Sigmoid colon (tissue), 7 donors: ENCODE data around the gene C16orf96. TPM values are rescaled to one million over a fixed set of nuclear protein-coding genes. Genes with fewer than 3 reads are reported as not detected.

Experiments
- DNase-seq: peaks from one replicate; pipeline ENCODE4 v3.0.0-alpha.2; 2019
- H3K27ac ChIP-seq, 4 donors: fragments of 200-600 bp; sonication (generic); one replicate each; pipeline ENCODE4 v1.5.1; 2016 to 2019; ENCODE audit warnings: mild to moderate bottlenecking in 1 of 4
- H3K27me3 ChIP-seq, 3 donors: fragments of 200-600 bp; sonication (generic); one replicate each; pipeline ENCODE4 v1.5.1; 2019; ENCODE audit warnings: mild to moderate bottlenecking in 1 of 3
- H3K36me3 ChIP-seq, 4 donors: fragments of 200-600 bp; sonication (generic); one replicate each; pipeline ENCODE4 v1.5.1; 2016 to 2019
- H3K4me1 ChIP-seq, 4 donors: fragments of 200-600 bp; sonication (generic); one replicate each; pipeline ENCODE4 v1.5.1; 2017 to 2019
- H3K4me3 ChIP-seq, 4 donors: fragments of 200-600 bp; sonication (generic); one replicate each; pipeline ENCODE4 v1.5.1; 2017 to 2019; ENCODE audit warnings: mild to moderate bottlenecking in 2 of 4, moderate library complexity in 1 of 4
- H3K9me3 ChIP-seq, 4 donors: fragments of 200-600 bp in 3 of 4; sonication (generic) in 3 of 4; one replicate each; pipeline versions ENCODE4 v1.5.1 to v1.6.1; 2013 to 2019
- EP300 ChIP-seq, 4 donors: sonication (generic); formaldehyde crosslinking; IDR thresholded peaks; one replicate each; pipeline ENCODE4 v1.6.1; 2017; ENCODE audit warnings: antibody characterized with exemption in 4 of 4
- POLR2A ChIP-seq, 2 donors: fragments of 450-650 bp; IDR thresholded peaks; one replicate each; pipeline ENCODE4 v1.6.1; 2016; ENCODE audit warnings: antibody characterized with exemption in 2 of 2, mild to moderate bottlenecking in 2 of 2, moderate library complexity in 2 of 2
- POLR2AphosphoS5 ChIP-seq, 4 donors: sonication (generic); formaldehyde crosslinking; IDR thresholded peaks; one replicate each; pipeline ENCODE4 v1.6.1; 2017; ENCODE audit warnings: antibody characterized with exemption in 4 of 4
- WGBS, 2 donors: extraction: QIAGEN DNeasy Blood & Tissue Kit; methylation state at CpG; one replicate each; pipeline ENCODE4 v1.1.7; 2013; 5-methylcytosine and 5-hydroxymethylcytosine counted together
- intact Hi-C: fragments of 100-400 bp; cut with DNase I; formaldehyde crosslinking; loops from one replicate; pipeline ENCODE4 v1.15.1; 2023
- polyA plus RNA-seq, 3 donors: library from polyadenylated mRNA; stranded (reverse); fragments of 200-250 nt; gene quantifications; one replicate each; pipeline ENCODE4 v1.2.3, GENCODE V29; 2013
- total RNA-seq, 4 donors: library from RNA; depleted of rRNA; stranded (reverse); fragments of >200 nt; gene quantifications; one replicate each; pipeline ENCODE4 v1.1.0, GENCODE V29; 2016
- TF ChIP-seq, protein P1 (sequence below), 4 experiments: fragments of 450-650 bp in 3 of 4; fragments of 200-600 bp in 1 of 4; IDR thresholded peaks; one replicate each; pipeline ENCODE4 v1.5.1; 2016 to 2019; ENCODE audit warnings: antibody characterized with exemption in 4 of 4, mild to moderate bottlenecking in 3 of 4, moderate library complexity in 2 of 4
- donor health status: healthy with polysubstance abuse.
- donor health status: Bipolar disorder and iron deficiency.
- donor health status: healthy.

Gene C16orf96
- total and polyA plus RNA-seq, 7 donors, result under 0.01 to 0.16 (median 0.09) TPM; not detected in 4

DNA sequence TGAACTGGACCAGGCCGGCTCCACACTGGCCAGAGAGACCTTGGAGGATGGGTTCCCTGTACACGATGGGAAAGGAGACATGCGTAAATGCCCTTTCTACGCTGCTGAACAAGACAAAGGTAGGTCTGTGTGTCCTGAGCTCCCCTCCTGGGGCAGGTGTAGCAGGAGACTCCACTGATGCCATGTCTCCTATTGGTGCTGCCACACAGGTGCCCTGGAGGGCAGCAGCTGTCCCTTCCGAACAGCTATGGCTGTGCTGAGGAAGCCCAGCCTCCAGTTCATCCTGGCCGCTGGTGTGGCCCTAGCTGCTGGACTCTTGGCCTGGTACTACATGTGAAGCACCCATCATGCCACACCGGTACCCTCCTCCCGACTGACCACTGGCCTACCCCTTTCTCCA is 46.7 kb upstream of the C16orf96 start:
- DNase-seq, result no peak
- no peaks in the 10 kb centered on the region for H3K27me3 ChIP-seq
- H3K27ac ChIP-seq, result no peak overlapping the region
- peaks cover 0 to 31% (median 19%) of the 10 kb centered on the region in 4 donors for H3K4me1 ChIP-seq
- no peaks in the 10 kb centered on the region for H3K9me3 ChIP-seq
- H3K36me3 ChIP-seq, result peaks cover 0 to 83% (median 54%) of the 10 kb centered on the region in 4 donors
- TF ChIP-seq EP300 (IDR thresholded peaks at IDR 0.05) (no peak), POLR2A (IDR thresholded peaks at IDR 0.05) (no peak), POLR2AphosphoS5 (IDR thresholded peaks at IDR 0.05) (no peak)
- TF ChIP-seq, protein P1, sequence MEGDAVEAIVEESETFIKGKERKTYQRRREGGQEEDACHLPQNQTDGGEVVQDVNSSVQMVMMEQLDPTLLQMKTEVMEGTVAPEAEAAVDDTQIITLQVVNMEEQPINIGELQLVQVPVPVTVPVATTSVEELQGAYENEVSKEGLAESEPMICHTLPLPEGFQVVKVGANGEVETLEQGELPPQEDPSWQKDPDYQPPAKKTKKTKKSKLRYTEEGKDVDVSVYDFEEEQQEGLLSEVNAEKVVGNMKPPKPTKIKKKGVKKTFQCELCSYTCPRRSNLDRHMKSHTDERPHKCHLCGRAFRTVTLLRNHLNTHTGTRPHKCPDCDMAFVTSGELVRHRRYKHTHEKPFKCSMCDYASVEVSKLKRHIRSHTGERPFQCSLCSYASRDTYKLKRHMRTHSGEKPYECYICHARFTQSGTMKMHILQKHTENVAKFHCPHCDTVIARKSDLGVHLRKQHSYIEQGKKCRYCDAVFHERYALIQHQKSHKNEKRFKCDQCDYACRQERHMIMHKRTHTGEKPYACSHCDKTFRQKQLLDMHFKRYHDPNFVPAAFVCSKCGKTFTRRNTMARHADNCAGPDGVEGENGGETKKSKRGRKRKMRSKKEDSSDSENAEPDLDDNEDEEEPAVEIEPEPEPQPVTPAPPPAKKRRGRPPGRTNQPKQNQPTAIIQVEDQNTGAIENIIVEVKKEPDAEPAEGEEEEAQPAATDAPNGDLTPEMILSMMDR (IDR thresholded peaks at IDR 0.05), result no peak
- intact Hi-C loops, result no loop called here
- H3K4me3 ChIP-seq, result no peak overlapping the region
- 95 to 96% methylated on average over 8 of the region's 8 CpGs for WGBS, 2 donors

DNA sequence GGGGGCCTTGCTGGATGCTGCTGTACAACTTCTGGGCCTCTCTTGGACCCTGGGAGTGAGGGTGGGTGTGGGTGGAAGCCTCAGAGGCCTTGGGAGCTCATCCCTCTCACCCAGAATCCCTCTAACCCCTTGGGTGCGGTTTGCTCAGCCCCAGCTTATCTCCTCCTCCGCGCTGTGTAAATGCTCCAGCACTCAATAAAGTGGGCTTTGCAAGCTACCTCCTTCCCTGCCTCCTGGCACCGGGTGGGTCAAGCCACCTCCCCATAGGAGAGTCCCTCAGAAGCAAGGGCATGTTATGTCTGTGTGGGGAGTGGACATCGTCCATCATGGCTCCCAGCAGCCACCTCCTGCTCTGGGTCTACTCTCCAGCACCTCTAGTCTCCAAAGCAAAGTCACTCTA is 46.0 kb upstream of the C16orf96 start:
- peaks cover 0 to 38% (median 26%) of the 10 kb centered on the region in 4 donors for H3K4me1 ChIP-seq
- DNase-seq, result no peak
- intact Hi-C loops, result no loop called here
- TF ChIP-seq EP300 (IDR thresholded peaks at IDR 0.05) (no peak), POLR2A (IDR thresholded peaks at IDR 0.05) (no peak), POLR2AphosphoS5 (IDR thresholded peaks at IDR 0.05) (no peak)
- TF ChIP-seq, protein P1 (IDR thresholded peaks at IDR 0.05), result no peak
- peaks cover 0 to 82% (median 54%) of the 10 kb centered on the region in 4 donors for H3K36me3 ChIP-seq
- no peaks in the 10 kb centered on the region for H3K27me3 ChIP-seq
- no peaks in the 10 kb centered on the region for H3K9me3 ChIP-seq
- H3K4me3 ChIP-seq, result no peak overlapping the region
- no peak overlapping the region for H3K27ac ChIP-seq
- 79 to 83% methylated on average over 5 of the region's 5 CpGs for WGBS, 2 donors

DNA sequence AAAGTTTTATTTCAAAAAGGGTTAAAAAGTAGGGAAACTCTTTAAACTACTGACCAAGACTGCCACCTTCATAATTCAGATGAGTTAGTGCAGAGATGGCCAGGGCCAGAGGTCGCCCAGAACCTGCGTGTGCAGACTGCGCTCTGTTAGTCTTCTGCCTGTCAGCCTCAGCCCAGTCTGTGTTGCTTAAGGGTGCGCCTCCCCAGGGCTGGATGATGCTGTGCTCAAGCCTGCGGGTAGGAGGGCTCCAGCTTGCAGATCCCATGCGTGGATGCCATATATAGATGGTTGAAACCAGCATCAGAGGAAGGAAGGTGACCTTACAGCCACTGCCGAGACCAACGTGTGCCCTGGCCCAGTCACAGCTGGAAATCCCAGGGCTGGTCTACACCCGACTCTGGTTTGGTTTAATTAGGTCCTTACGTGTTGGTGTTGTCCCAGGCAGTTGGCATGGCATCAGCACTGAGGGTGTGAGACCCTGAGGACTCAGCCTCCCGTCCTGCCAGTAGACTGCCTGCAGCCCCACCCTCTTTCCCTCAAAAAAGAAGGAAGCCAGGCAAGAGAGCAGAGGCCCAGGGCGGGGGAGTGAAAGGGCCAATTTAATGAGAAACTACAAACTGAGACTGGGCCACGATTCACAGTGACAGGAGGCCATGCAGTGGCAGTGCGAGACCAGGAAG is 45.3 kb upstream of the C16orf96 start:
- Histone ChIP-seq H3K4me3 (no peak overlapping the region), H3K4me1 (peaks cover 0 to 45% (median 33%) of the 10 kb centered on the region in 4 donors), H3K9me3 (no peaks in the 10 kb centered on the region), H3K27me3 (no peaks in the 10 kb centered on the region), H3K36me3 (peaks cover 0 to 75% (median 51%) of the 10 kb centered on the region in 4 donors), H3K27ac (peak overlapping the region in 2 of 4 donors; percentile 8 to 14)
- 48 to 66% methylated on average over 14 of the region's 14 CpGs for WGBS, 2 donors
- no peak for DNase-seq
- intact Hi-C loops, result no loop called here
- TF ChIP-seq, protein P1 (IDR thresholded peaks at IDR 0.05), result no peak
- TF ChIP-seq EP300 (IDR thresholded peaks at IDR 0.05) (no peak), POLR2A (IDR thresholded peaks at IDR 0.05) (no peak), POLR2AphosphoS5 (IDR thresholded peaks at IDR 0.05) (no peak)

DNA sequence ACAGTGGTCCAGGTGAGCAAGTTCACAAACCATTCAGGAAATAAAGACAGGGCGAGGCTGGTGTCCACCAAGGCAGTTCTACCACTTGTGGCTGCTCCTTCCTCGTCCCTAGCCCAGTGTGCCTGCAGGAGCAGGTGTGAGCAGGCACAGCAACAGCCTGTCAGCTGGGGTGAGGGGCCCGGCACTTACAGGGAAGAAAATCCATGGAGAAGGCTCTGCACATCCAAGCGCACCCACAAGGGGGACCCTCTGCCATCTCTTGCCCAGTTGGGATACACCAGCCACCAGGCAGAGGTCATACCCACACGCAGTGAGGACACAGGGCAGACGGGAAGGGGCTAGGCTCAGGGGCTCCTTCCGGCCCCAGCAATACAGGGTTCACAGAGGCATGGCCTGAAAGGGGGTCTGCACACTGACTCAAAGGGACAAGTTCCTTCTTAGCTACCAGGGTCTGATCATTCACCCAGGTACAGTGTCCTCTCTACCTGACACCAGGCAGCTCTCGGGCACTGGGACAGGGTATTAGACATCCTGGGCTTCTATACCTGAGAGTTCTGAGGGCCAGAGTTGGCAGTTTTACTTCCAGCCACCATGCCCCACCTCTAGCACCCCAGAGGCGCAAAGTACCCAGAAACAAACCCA is 44.6 kb upstream of the C16orf96 start:
- DNase-seq, result no peak
- no peak overlapping the region for H3K27ac ChIP-seq
- peaks cover 0 to 75% (median 50%) of the 10 kb centered on the region in 4 donors for H3K36me3 ChIP-seq
- TF ChIP-seq, protein P1 (IDR thresholded peaks at IDR 0.05), result peak in 3 of 4 experiments; percentile 22 to 54 (median 37)
- TF ChIP-seq EP300 (IDR thresholded peaks at IDR 0.05), result no peak
- no peak overlapping the region for H3K4me3 ChIP-seq
- intact Hi-C loops, result no loop called here
- H3K4me1 ChIP-seq, result peaks cover 0 to 46% (median 35%) of the 10 kb centered on the region in 4 donors
- no peaks in the 10 kb centered on the region for H3K9me3 ChIP-seq
- 44 to 69% methylated on average over 9 of the region's 9 CpGs for WGBS, 2 donors
- H3K27me3 ChIP-seq, result no peaks in the 10 kb centered on the region
